Liver (tissue), 9 donors: ENCODE results near the gene KRTAP5-2. TPM values are rescaled to one million over a fixed set of nuclear protein-coding genes. Genes with fewer than 3 reads are reported as not detected.
"Not testable (repeated sequence)": the region's sequence is repeated elsewhere in the genome, so short reads cannot be mapped to it uniquely, and the experiment has no call there.

Experiments used
- DNase-seq: peaks from one replicate; pipeline ENCODE4 v3.0.0-alpha.2; 2017; ENCODE audit warnings: low spot score
- H3K27ac ChIP-seq, 2 donors: one replicate each; pipeline ENCODE4 v1.7.0; 2013; ENCODE audit warnings: inconsistent platforms in 2 of 2, low read length in 2 of 2, control low read depth in 1 of 2, low read depth in 1 of 2, mild to moderate bottlenecking in 1 of 2
- H3K27me3 ChIP-seq, 4 donors: one replicate each; pipeline versions ENCODE4 v1.6.1 to v1.7.0; 2013; ENCODE audit warnings: low read length in 3 of 4, inconsistent platforms in 1 of 4, mild to moderate bottlenecking in 1 of 4, moderate library complexity in 1 of 4; ENCODE audit not compliant: control insufficient read depth in 4 of 4, insufficient read depth in 4 of 4
- H3K36me3 ChIP-seq, 4 donors: one replicate each; pipeline versions ENCODE4 v1.6.1 to v1.7.0; 2013; ENCODE audit warnings: low read length in 3 of 4, mild to moderate bottlenecking in 3 of 4, low read depth in 1 of 4, moderate library complexity in 1 of 4; ENCODE audit not compliant: control insufficient read depth in 4 of 4, insufficient read depth in 3 of 4
- H3K4me1 ChIP-seq, 4 donors: one replicate each; pipeline versions ENCODE4 v1.6.1 to v1.7.0; 2013; ENCODE audit warnings: low read length in 3 of 4, mild to moderate bottlenecking in 3 of 4, moderate library complexity in 1 of 4; ENCODE audit not compliant: control insufficient read depth in 4 of 4, insufficient read depth in 4 of 4
- H3K4me3 ChIP-seq, 3 donors: one replicate each; pipeline versions ENCODE4 v1.6.1 to v1.7.0; 2013; ENCODE audit warnings: low read length in 3 of 3, control low read depth in 1 of 3, low read depth in 1 of 3, mild to moderate bottlenecking in 1 of 3
- H3K9ac ChIP-seq, 2 donors: one replicate each; pipeline ENCODE4 v1.7.0; 2013; ENCODE audit warnings: low read length in 2 of 2, mild to moderate bottlenecking in 2 of 2, moderate library complexity in 2 of 2, control low read depth in 1 of 2, low read depth in 1 of 2
- H3K9me3 ChIP-seq, 4 donors: one replicate each; pipeline versions ENCODE4 v1.6.1 to v1.7.0; 2013; ENCODE audit warnings: low read length in 3 of 4; ENCODE audit not compliant: control insufficient read depth in 4 of 4
- RAD21 ChIP-seq, 2 donors: IDR thresholded peaks; 2 replicates each; pipeline ENCODE4 v1.6.1; 2016; ENCODE audit warnings: antibody characterized with exemption in 2 of 2, mild to moderate bottlenecking in 2 of 2
- WGBS: extraction: QIAGEN DNeasy Blood & Tissue Kit; methylation state at CpG from one replicate; pipeline ENCODE4 v1.1.7; 2013; 5-methylcytosine and 5-hydroxymethylcytosine counted together
- polyA plus RNA-seq, 2 donors: library from polyadenylated mRNA; stranded (reverse) in 1 of 2; unstranded in 1 of 2; fragments of 200-250 nt in 1 of 2; fragments of >200 nt in 1 of 2; fragmentation: Nextera tagmentation in 1 of 2; extraction: Ambion mirVana in 1 of 2; gene quantifications; one replicate each; pipeline versions ENCODE4 v1.2.1 to v1.2.3, GENCODE V29; 2013 to 2015
- total RNA-seq, 2 donors: library from RNA; depleted of rRNA; stranded (reverse); fragments of >200 nt; gene quantifications; one replicate each; pipeline ENCODE4 v1.2.3, GENCODE V29; 2014
- TF ChIP-seq, protein P1 (sequence below): IDR thresholded peaks from 2 replicates; pipeline ENCODE4 v1.6.1; 2016; ENCODE audit warnings: antibody characterized with exemption
- TF ChIP-seq, protein P2 (sequence below): IDR thresholded peaks from 2 replicates; pipeline ENCODE4 v1.6.1; 2016; ENCODE audit warnings: antibody characterized with exemption
- donor health status: healthy.
- donor health status: healthy.
- donor health status: healthy.
- donor health status: healthy.
- donor health status: healthy.

The KRTAP5-2 gene
- total and polyA plus RNA-seq, 4 donors: 0.08 TPM; not detected in 3

DNA sequence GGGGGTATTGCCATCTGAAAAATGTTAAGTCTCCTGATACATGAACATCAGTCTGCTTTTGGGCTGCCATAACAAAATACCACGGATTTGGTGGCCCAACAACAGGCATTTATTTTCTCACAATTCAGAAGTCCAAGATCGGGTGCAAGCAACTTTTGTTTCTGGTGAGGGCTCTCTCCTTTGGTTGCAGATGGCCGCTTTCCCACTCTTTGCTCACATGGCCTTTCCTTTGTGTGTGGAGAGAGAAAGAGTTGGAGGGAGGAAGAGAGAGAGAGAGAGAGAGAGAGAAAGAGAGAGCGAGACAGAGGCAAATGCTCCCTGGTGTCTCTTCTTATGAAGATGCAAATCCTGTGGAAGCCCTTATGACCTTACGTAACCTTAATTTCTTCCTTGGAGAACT is 2.5 kb upstream of the KRTAP5-2 start:
- no peak for DNase-seq
- H3K36me3 ChIP-seq: no peaks in the 10 kb centered on the region
- H3K9me3 ChIP-seq: no peaks in the 10 kb centered on the region
- H3K27me3 ChIP-seq: no peaks in the 10 kb centered on the region
- no peak overlapping the region for H3K9ac ChIP-seq
- 81% methylated on average over 5 of the region's 5 CpGs for WGBS
- H3K4me3 ChIP-seq: no peak overlapping the region
- TF ChIP-seq, protein P1, sequence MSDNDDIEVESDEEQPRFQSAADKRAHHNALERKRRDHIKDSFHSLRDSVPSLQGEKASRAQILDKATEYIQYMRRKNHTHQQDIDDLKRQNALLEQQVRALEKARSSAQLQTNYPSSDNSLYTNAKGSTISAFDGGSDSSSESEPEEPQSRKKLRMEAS: no peak
- TF ChIP-seq RAD21 (IDR thresholded peaks at IDR 0.05): no peak
- TF ChIP-seq, protein P2, sequence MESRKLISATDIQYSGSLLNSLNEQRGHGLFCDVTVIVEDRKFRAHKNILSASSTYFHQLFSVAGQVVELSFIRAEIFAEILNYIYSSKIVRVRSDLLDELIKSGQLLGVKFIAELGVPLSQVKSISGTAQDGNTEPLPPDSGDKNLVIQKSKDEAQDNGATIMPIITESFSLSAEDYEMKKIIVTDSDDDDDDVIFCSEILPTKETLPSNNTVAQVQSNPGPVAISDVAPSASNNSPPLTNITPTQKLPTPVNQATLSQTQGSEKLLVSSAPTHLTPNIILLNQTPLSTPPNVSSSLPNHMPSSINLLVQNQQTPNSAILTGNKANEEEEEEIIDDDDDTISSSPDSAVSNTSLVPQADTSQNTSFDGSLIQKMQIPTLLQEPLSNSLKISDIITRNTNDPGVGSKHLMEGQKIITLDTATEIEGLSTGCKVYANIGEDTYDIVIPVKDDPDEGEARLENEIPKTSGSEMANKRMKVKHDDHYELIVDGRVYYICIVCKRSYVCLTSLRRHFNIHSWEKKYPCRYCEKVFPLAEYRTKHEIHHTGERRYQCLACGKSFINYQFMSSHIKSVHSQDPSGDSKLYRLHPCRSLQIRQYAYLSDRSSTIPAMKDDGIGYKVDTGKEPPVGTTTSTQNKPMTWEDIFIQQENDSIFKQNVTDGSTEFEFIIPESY: no peak
- H3K4me1 ChIP-seq: peaks cover 0 to 5% (median 0%) of the 10 kb centered on the region in 4 donors
- H3K27ac ChIP-seq: no peak overlapping the region

DNA sequence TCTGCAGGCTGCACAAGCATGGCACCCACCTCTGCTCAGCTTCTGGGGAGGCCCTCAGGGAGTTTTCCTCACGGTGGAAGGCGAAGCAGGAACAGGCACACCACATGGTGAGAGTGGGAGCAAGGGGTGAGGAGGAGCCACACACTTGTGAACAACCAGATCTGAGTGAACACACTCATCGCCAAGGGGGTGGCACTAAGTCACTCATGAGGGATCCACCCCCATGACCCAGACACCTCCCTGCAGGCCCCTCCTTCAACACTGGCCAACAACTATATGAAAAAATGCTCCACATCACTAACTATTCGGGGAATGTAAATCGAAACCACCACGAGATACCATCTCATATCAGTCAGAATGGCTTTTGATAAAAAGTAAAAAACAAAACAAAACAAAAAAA is 722 bp upstream of the KRTAP5-2 start:
- Histone ChIP-seq H3K9ac (no peak overlapping the region), H3K36me3 (no peaks in the 10 kb centered on the region), H3K27me3 (no peaks in the 10 kb centered on the region), H3K27ac (no peak overlapping the region), H3K9me3 (no peaks in the 10 kb centered on the region), H3K4me3 (no peak overlapping the region), H3K4me1 (peaks cover 0 to 5% (median 0%) of the 10 kb centered on the region in 4 donors)
- no peak for DNase-seq
- WGBS: 73% methylated on average over 6 of the region's 6 CpGs
- TF ChIP-seq RAD21 (IDR thresholded peaks at IDR 0.05): no peak

DNA sequence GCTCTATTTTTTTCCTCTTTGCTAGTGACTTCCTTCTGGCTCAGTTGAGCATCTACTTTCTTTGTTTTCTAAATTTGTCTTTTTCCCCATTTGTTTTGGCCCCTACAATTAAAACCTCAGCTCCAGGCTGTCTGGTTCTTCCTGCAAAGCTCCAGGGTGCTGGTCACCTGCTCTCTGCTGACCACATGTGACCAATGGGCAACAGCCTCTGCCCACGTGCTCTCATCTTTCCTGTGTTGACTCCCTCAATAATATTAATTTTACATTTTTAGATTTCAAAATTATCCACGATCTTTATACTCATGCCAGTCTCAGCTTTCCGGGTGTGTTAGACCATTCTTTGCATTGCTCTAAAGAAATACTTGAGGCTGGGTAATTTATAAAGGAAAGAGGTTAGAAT is 312 bp upstream of the KRTAP5-2 start:
- not testable (repeated sequence) for H3K4me3 ChIP-seq, H3K4me1 ChIP-seq, H3K9ac ChIP-seq, H3K27ac ChIP-seq, DNase-seq, H3K36me3 ChIP-seq, H3K27me3 ChIP-seq, H3K9me3 ChIP-seq
- 83% methylated on average over 3 of the region's 3 CpGs for WGBS

DNA sequence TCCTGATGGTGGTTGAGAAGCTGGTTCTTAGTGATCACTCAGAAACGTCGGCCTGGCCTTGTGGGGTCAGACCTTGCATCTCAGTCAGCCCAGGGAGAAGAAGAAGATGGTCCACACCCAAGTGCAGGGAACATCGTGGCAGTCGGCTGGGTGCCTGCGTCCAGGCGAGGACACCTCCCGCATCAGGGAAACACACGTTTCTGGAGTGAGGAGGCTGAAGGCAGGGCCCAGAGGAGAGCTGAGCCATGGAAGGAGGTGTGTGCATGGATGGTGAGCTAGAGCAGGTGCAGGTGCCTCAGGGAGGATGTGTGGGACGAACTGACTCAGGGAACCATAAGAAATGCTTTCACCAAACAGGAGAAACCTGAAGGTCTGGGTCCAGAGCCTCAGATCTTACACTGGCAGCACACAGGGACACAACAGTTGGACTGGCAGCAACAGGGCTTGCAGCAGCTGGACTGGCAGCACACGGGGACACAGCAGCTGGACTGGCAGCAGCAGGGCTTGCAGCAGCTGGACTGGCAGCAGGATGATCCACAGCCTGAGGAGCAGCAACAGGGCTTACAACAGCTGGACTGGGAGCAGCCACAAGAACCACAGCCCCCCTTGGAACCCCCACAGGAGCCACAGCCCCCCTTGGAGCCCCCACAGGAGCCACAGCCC is 632 bp downstream of the KRTAP5-2 start:
- no peaks in the 10 kb centered on the region for H3K36me3 ChIP-seq
- H3K9ac ChIP-seq: no peak overlapping the region
- no peak for DNase-seq
- H3K27me3 ChIP-seq: no peaks in the 10 kb centered on the region
- no peak overlapping the region for H3K4me3 ChIP-seq
- 82% methylated on average over 10 of the region's 10 CpGs for WGBS
- peaks cover 0 to 5% (median 0%) of the 10 kb centered on the region in 4 donors for H3K4me1 ChIP-seq
- no peak overlapping the region for H3K27ac ChIP-seq
- no peaks in the 10 kb centered on the region for H3K9me3 ChIP-seq
- TF ChIP-seq, protein P2: no peak

DNA sequence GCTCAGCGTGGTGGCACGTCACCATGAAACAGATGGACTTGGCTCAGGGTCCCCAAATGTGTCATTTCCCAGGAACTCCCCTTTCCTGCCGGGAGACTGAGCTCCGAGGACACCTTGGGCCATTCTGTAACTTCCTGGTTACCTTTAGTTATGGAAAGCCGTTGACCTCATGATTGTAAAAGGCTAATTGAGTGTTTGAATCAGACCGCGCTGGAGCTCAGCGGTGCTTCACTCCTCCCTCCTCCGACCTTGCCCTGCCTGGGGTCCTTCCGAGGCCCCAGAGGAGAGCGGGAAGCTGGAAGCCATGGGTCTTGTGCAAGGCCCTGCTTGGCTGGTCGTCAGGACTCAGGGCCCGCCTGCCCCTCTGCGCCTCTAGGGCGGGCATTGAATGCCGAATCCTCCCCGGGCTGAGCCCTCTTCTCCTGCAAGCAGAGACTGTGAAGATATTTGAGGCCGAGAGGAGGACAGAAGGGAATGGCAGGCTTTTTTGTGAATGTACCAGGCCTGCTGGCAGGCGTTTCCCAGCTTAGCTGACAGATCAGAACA is 1.4 kb downstream of the KRTAP5-2 start:
- WGBS: 79% methylated on average over 19 of the region's 19 CpGs
- not testable (repeated sequence) for H3K27ac ChIP-seq, DNase-seq, H3K9me3 ChIP-seq, H3K27me3 ChIP-seq, H3K36me3 ChIP-seq, H3K9ac ChIP-seq, H3K4me3 ChIP-seq, H3K4me1 ChIP-seq

DNA sequence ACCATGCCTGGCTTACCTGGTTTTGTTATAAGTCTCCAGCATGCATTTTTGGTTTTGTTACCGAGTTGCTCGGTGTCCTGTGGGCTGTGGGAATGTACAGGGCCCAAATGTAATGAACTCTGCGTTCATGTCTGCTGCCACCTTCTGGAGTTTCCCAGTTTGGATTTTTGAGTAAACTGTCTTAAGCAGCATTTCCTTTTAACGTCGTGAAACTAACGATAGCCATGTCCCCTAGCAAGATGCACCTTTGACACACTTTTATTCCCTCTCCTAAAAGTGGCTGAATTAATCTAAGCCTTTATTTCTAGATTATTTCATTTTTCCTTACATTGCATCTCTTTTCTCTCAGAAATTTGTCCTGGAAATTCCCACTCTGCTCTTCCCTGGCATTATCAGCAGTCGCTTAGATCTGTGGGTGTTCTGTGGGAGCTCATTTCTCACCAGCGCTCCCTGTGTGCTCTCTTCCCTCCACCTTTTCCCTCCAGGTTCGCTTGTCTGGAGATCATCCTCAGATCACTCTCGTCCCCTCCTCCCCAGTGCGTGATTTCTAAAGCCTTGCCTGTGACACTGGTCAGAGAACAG is 2.0 kb downstream of the KRTAP5-2 start:
- H3K9ac ChIP-seq, H3K4me3 ChIP-seq, DNase-seq, H3K36me3 ChIP-seq, H3K9me3 ChIP-seq, H3K27ac ChIP-seq, H3K27me3 ChIP-seq, H3K4me1 ChIP-seq: not testable (repeated sequence)
- WGBS: 63% methylated on average over 11 of the region's 11 CpGs
